GM12878 (cell line): Measurements from ENCODE around the gene BORCS8. TPM values are rescaled to one million over a fixed set of nuclear protein-coding genes. Genes with fewer than 3 reads are reported as not detected.

Source experiments
- ATAC-seq: fragments of 200-7000 bp; cut with Tn5 transposase; 3 replicates; pipeline ENCODE4 v1.9.1; 2020; ENCODE audit warnings: mild to moderate bottlenecking, moderate library complexity
- BruUV-seq: library from RNA; stranded (reverse); fragments of 400-500 nt; replicated peaks from 2 replicates; lab custom pipeline; 2021; lab: Mats Ljungman, UMichigan
- CTCF ChIA-PET: fragments of 300-600 bp; sonication (Branson Sonifier 250); formaldehyde crosslinking; extraction: SDS; loops from one replicate; lab custom pipeline; 2021; ENCODE audit warnings: inconsistent platforms; lab: Yijun Ruan, JAX
- POLR2A ChIA-PET: fragments of 350-600 bp; formaldehyde crosslinking; extraction: SDS; loops from one replicate; lab custom pipeline; 2021; ENCODE audit warnings: inconsistent platforms; lab: Charles Lee
- RAD21 ChIA-PET: fragments of 300-600 bp; sonication (Branson Sonifier 250); formaldehyde crosslinking; loops from one replicate; lab custom pipeline; 2023; ENCODE audit warnings: antibody characterized with exemption; ENCODE audit not compliant: unreplicated experiment; lab: Charles Lee
- SMC1A ChIA-PET: fragments of 300-600 bp; sonication (Branson Sonifier 250); formaldehyde crosslinking; loops from one replicate; lab custom pipeline; 2023; ENCODE audit not compliant: unreplicated experiment, uncharacterized antibody; lab: Charles Lee
- DNase-seq: peaks from one replicate; pipeline ENCODE4 v3.0.0-alpha.2; 2011; ENCODE audit warnings: low read depth, low spot score
- FAIRE-seq: peaks from 3 replicates; lab custom pipeline; 2011; peaks lifted over from hg19 to GRCh38; lab: Jason Lieb, UNC
- H2AFZ ChIP-seq: 2 replicates; pipeline ENCODE4 v1.6.0; 2011; ENCODE audit warnings: low read depth, low read length, control low read depth; ENCODE audit not compliant: control insufficient read depth
- H3K27ac ChIP-seq: 2 replicates; pipeline ENCODE4 v1.5.1; 2011; ENCODE audit warnings: control low read depth; ENCODE audit not compliant: control insufficient read depth, insufficient read depth
- H3K27me3 ChIP-seq, 2 experiments: replicated peaks in 1 of 2; 2 replicates each; pipeline versions ENCODE4 v1.6.0 to v1.6.1; 2011; ENCODE audit warnings: low read length in 1 of 2; ENCODE audit not compliant: control insufficient read depth in 2 of 2, insufficient read depth in 2 of 2
- H3K36me3 ChIP-seq, 2 experiments: 2 replicates each; pipeline ENCODE4 v1.5.1; 2011; ENCODE audit warnings: low read length in 1 of 2; ENCODE audit not compliant: control insufficient read depth in 2 of 2, insufficient read depth in 2 of 2
- H3K4me1 ChIP-seq: 2 replicates; pipeline ENCODE4 v1.6.1; 2011; ENCODE audit warnings: mild to moderate bottlenecking, low read length, moderate library complexity, mixed read lengths; ENCODE audit not compliant: control insufficient read depth, insufficient read depth
- H3K4me2 ChIP-seq: 2 replicates; pipeline ENCODE4 v1.6.0; 2011; ENCODE audit warnings: control low read depth; ENCODE audit not compliant: control insufficient read depth, insufficient read depth
- H3K4me3 ChIP-seq: fragments of 200-600 bp; sonication (generic); 2 replicates; pipeline ENCODE4 v1.5.1; 2016
- H3K79me2 ChIP-seq: 2 replicates; pipeline ENCODE4 v1.6.0; 2011; ENCODE audit warnings: low read length; ENCODE audit not compliant: control insufficient read depth, insufficient read depth
- H3K9ac ChIP-seq: 2 replicates; pipeline ENCODE4 v1.8.0; 2011; ENCODE audit warnings: low read length, control low read depth, mixed read lengths; ENCODE audit not compliant: control insufficient read depth, insufficient read depth
- H3K9me3 ChIP-seq: replicated peaks from 3 replicates; pipeline ENCODE4 v1.5.1; 2011; ENCODE audit warnings: mild to moderate bottlenecking, low read length; ENCODE audit not compliant: control insufficient read depth, insufficient read depth
- H4K20me1 ChIP-seq: 2 replicates; pipeline ENCODE4 v1.6.0; 2011; ENCODE audit not compliant: control insufficient read depth, insufficient read depth
- BACH1 ChIP-seq: fragments of 450-650 bp; IDR thresholded peaks from 2 replicates; pipeline ENCODE4 v1.6.1; 2017; ENCODE audit warnings: mild to moderate bottlenecking, borderline replicate concordance
- CHD4 ChIP-seq: fragments of 200-600 bp; sonication (generic); IDR thresholded peaks from 2 replicates; pipeline ENCODE4 v1.6.1; 2016; ENCODE audit warnings: mild to moderate bottlenecking
- E2F8 ChIP-seq: fragments of 450-650 bp; IDR thresholded peaks from 2 replicates; pipeline ENCODE4 v1.6.1; 2018; ENCODE audit warnings: mild to moderate bottlenecking, low read depth, moderate library complexity; ENCODE audit not compliant: partially characterized antibody
- ESRRA ChIP-seq: IDR thresholded peaks from 2 replicates; pipeline ENCODE4 v1.6.1; 2012; ENCODE audit warnings: mild to moderate bottlenecking, low read length, improper control_type of control experiment
- EZH2 ChIP-seq: IDR thresholded peaks from 2 replicates; pipeline ENCODE4 v1.6.1; 2012; ENCODE audit warnings: low read depth, mild to moderate bottlenecking, control low read depth, inconsistent platforms, low read length, borderline replicate concordance; ENCODE audit not compliant: control insufficient read depth
- FOXK2 ChIP-seq: fragments of 450-650 bp; IDR thresholded peaks from 2 replicates; pipeline ENCODE4 v1.6.1; 2017; ENCODE audit warnings: mild to moderate bottlenecking, moderate library complexity
- GABPA ChIP-seq: IDR thresholded peaks from 2 replicates; pipeline ENCODE4 v1.6.1; 2014; ENCODE audit warnings: antibody characterized with exemption, low read depth, mild to moderate bottlenecking, inconsistent platforms
- HDAC6 ChIP-seq: fragments of 200-600 bp; sonication (generic); IDR thresholded peaks from one replicate; pipeline ENCODE4 v1.8.0; 2017; ENCODE audit warnings: antibody characterized with exemption; ENCODE audit not compliant: unreplicated experiment
- KDM1A ChIP-seq: fragments of 200-600 bp; sonication (generic); IDR thresholded peaks from 2 replicates; pipeline ENCODE4 v1.6.1; 2016; ENCODE audit warnings: borderline replicate concordance
- NKRF ChIP-seq: fragments of 450-650 bp; conservative IDR thresholded peaks from 2 replicates; pipeline ENCODE4 v1.6.1; 2017; ENCODE audit warnings: mild to moderate bottlenecking, moderate library complexity
- SPI1 ChIP-seq: IDR thresholded peaks from 2 replicates; pipeline ENCODE4 v1.6.1; 2011; ENCODE audit warnings: low read depth, mild to moderate bottlenecking, low read length, moderate library complexity, borderline replicate concordance; ENCODE audit not compliant: insufficient read depth
- USF2 ChIP-seq: IDR thresholded peaks from 2 replicates; pipeline ENCODE4 v1.6.1; 2011; ENCODE audit warnings: low read depth, low read length, improper control_type of control experiment, borderline replicate concordance
- WGBS: methylation state at CpG from one replicate; pipeline ENCODE4 v1.1.6; 2016; ENCODE audit warnings: low lambda C conversion rate; ENCODE audit not compliant: insufficient replicate concordance, insufficient coverage; ENCODE audit errors: missing lambda C conversion rate; 5-methylcytosine and 5-hydroxymethylcytosine counted together
- in situ Hi-C: fragments of 300-500 bp; cut with MboI; formaldehyde crosslinking; loops from 9 replicates; pipeline ENCODE4 v1.14.3; 2018; ENCODE audit warnings: mixed read lengths
- intact Hi-C: fragments of 100-400 bp; cut with micrococcal nuclease; formaldehyde crosslinking; loops from one replicate; pipeline ENCODE4 v1.14.2; 2022; ENCODE audit not compliant: unreplicated experiment
- polyA plus RNA-seq, 11 experiments: library from polyadenylated mRNA; depleted of rRNA in 4 of 11; unstranded in 6 of 11; stranded (reverse) in 5 of 11; fragments of >200 nt; fragmentation: Nextera tagmentation in 4 of 11; fragmentation: Illumina TruSeq in 1 of 11; extraction: Ambion mirVana in 4 of 11; extraction: Trizol in 1 of 11; gene quantifications; 1 replicate in 1 of 11; 2 replicates in 10 of 11; pipeline versions ENCODE4 v1.2.1 to v1.2.3, GENCODE V29; 2011 to 2016; ENCODE audit warnings: inconsistent platforms in 2 of 11, missing spikeins in 2 of 11, low read depth in 1 of 11
- total RNA-seq, 4 experiments: library from RNA; depleted of rRNA in 3 of 4; stranded (reverse); fragments of >200 nt in 3 of 4; fragmentation: Illumina TruSeq in 1 of 4; extraction: Trizol in 1 of 4; gene quantifications; 2 replicates each; pipeline versions ENCODE4 v1.2.1 to v1.2.3, GENCODE V29; 2013 to 2021

The BORCS8 gene
- total and polyA plus RNA-seq, 10 of the 15 experiments (the other 5 are each of a cell fraction or from before 2014, with no cell fraction given), result 3.7 to 40.3 (median 23.4) TPM

GRCh38 chr19:19134687-19135158, 57.2 kb downstream of the BORCS8 start:
- Histone ChIP-seq H4K20me1 (no peaks in the 10 kb centered on the region), H3K79me2 (peaks cover 9% of the 10 kb centered on the region), H3K27ac (no peak overlapping the region), H3K36me3 (no peaks in the 10 kb centered on the region), H3K4me3 (no peak overlapping the region), H2AFZ (no peak overlapping the region), H3K4me2 (no peak overlapping the region), H3K9me3 (peaks cover 9% of the 10 kb centered on the region; the same call in 2 of the 3 replicates), H3K27me3 (no peaks in the 10 kb centered on the region), H3K4me1 (peaks cover 6% of the 10 kb centered on the region; the same call in 1 of the 2 replicates), H3K9ac (no peak overlapping the region)
- CTCF ChIA-PET, result interaction anchor here (1.5 kb wide), 1 partner anchor 19 kb away, joined by 4 read pairs; no protein-coding TSS in a partner anchor
- TF ChIP-seq CHD4 (no peak), ESRRA (no peak), BACH1 (no peak), EZH2 (no peak)
- SMC1A ChIA-PET, result interaction anchor here (1.7 kb wide), 1 partner anchor 40 kb away, joined by 4 read pairs; no protein-coding TSS in a partner anchor
- WGBS, result 26% methylated on average over 21 of the region's 21 CpGs
- ATAC-seq (no peak), DNase-seq (no peak), FAIRE-seq (no peak)
- POLR2A ChIA-PET, result no interaction called here
- no TSS peak for BruUV-seq
- RAD21 ChIA-PET, result no interaction called here
- intact Hi-C loops (no loop called here), in situ Hi-C loops (no loop called here)

GRCh38 chr19:19133985-19134384, 58.0 kb downstream of the BORCS8 start:
- peaks cover 9% of the 10 kb centered on the region; the same call in 2 of the 3 replicates for H3K9me3 ChIP-seq
- ATAC-seq (no peak), DNase-seq (no peak), FAIRE-seq (no peak)
- no peak overlapping the region for H3K9ac ChIP-seq
- H3K4me3 ChIP-seq, result no peak overlapping the region
- no peaks in the 10 kb centered on the region for H4K20me1 ChIP-seq
- H2AFZ ChIP-seq, result no peak overlapping the region
- in situ Hi-C loops, result no loop called here
- no peaks in the 10 kb centered on the region for H3K36me3 ChIP-seq
- peaks cover 6% of the 10 kb centered on the region; the same call in 1 of the 2 replicates for H3K4me1 ChIP-seq
- no peaks in the 10 kb centered on the region for H3K27me3 ChIP-seq
- H3K27ac ChIP-seq, result no peak overlapping the region
- POLR2A ChIA-PET, result no interaction called here
- SMC1A ChIA-PET, result interaction anchor here (0.7 kb wide), 1 partner anchor 614 kb away, joined by 3 read pairs; no protein-coding TSS in a partner anchor
- H3K4me2 ChIP-seq, result no peak overlapping the region
- peaks cover 9% of the 10 kb centered on the region for H3K79me2 ChIP-seq
- intact Hi-C loops, result no loop called here
- BruUV-seq, result no TSS peak
- CTCF ChIA-PET, result no interaction called here
- RAD21 ChIA-PET, result no interaction called here
- WGBS, result 88% methylated on average over 6 of the region's 6 CpGs
- TF ChIP-seq E2F8 (no peak), USF2 (no peak), FOXK2 (no peak), KDM1A (no peak), HDAC6 (no peak), NKRF (no peak), GABPA (no peak), SPI1 (no peak)
